ENCODE data around the gene LCLAT1.

LCLAT1 gene

DNA sequence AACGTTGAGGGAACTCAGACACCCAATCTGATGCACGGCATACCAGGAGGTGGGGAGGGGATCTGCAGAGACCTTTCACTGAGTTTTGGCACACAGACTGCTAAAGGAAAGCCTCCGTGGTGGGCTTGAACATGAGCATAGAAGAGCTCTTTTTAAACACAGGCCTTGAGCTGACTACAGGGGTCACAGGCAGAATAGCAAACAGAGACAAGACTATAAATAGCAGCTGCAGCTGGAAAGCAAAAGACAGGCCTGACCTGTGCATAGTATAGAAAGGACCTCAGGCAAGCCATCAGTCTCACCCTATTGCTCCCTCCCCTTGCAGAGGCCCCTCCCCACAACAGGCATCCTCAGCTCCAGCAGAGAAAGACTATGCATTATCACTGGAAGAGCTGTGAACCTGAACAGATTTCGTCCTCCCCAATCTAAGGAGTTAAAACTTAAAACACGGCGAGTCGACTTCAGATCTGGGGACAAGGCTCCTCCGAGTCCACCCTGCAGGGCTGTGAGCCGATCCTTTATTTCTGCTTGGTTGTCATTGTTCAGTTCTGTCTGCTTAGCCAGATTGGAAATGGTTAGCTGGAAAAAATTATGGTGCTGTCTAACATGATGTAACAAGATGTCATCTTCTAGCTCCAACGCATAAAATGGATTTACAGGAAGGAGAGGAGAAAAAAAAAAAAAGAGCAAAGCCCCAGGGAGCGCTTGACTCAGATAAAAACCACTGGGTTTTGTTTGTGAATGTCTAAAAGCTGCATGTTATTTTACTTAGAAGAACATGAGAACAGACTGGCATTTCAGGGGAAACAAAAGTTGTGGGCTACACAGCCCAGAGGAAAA lies 25.2 kb upstream of the LCLAT1 start:
- in situ Hi-C loops (cut with MboI; ENCODE audit: low pct_unique_long_range_greater_than_20kb, low sequenced_read_pairs): no loop called here
- no peak for DNase-seq

DNA sequence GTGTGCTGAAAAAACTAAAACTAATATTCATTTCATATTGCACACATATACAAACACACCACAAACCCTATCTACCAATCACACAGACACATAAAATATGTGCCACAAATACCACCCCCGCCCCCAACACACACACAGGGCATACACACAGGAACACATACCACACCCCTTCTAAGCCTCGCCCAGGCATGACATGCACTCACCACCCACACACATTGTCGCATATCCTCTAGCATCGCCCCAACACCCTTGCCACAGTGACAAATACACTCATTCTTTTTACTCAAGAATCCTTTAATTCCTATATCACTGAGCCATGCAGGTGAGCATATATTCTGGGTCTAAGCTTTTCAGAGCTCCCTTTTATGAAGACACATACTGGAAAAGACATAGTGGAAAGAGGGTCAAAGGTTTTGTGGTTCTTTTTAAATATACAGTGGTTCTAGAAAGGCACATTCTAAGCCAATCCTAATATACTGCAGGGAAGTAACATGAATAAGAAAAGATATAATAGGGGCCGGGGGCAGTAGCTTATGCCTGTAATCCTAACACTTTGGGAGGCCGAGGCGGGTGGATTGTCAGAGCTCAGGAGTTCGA lies 24.5 kb upstream of the LCLAT1 start:
- in situ Hi-C loops (cut with MboI; ENCODE audit: low pct_unique_long_range_greater_than_20kb, low sequenced_read_pairs): no loop called here
- no peak for DNase-seq

DNA sequence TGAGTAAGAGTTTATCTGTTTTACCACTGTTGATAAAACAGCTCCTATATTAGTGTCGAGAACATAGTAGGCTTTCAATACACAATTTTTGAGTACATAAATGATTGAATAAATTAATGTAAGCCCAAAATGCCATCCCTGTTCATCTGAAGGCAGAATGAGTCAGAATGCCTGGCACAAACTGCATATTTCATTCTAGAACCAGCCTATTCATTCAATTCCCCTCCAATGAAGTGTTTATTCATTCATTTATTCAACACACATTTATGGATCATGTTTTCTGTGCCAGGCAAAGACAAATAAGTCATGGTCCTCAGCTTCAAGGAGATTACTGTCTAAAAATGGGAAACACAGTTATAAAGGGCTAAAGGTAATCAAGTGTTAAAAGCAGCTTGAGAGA lies 22.8 kb upstream of the LCLAT1 start:
- DNase-seq: no peak
- in situ Hi-C loops (cut with MboI; ENCODE audit: low pct_unique_long_range_greater_than_20kb, low sequenced_read_pairs): no loop called here

DNA sequence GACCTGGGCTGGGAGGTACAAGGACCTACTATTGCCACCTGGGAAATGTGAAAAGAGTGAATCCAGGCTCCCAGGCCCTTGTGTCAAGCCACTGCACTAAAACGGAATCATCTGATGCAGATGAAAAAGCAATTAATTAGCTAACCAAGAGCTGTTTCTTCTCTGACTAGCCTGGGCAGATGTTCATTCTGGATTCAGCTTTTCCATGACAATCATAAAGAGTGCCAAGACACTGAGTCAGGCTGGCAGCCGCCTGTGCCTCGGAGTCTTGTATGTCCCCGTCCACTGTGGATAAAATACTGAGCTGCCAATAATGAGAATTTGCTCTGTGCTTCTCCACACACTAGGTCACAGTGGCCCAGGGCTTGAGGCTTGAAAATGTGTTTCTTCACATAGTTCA lies 21.7 kb upstream of the LCLAT1 start:
- no peak for DNase-seq
- in situ Hi-C loops (cut with MboI; ENCODE audit: low pct_unique_long_range_greater_than_20kb, low sequenced_read_pairs): no loop called here

DNA sequence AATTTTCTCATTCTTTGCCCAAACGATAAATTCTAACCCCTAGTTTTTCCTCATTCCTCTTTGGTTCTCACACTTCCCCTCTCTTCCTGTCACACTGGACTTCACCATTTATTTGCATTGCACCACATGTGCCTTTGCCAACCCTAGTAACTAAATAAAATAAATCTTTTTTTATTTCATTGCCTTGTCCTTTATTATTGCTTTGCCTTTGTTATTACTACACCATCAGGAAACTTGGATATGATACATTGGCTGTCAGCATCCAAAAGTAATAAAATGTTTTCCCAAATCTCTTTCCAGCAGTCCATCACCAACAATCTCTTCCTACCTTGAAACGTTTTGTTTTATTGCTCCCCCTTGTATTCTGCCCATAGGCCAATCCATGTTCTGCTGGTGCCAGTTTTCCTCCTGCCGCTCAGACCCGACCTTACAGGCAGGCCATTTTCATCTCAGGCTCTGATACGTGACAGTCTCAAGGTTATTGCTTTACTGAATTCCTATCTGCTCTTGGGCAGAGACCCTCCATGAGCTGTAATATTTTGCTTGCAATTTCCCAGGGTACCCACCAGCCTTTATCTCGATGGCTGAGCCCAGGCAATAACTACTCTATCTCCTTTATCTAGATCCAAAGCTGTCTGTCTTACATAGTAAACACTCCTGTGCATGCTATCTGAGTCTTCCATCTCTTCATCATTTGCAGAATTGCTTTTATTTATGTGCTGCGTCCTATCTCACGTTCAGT lies 19.3 kb upstream of the LCLAT1 start:
- no peak for DNase-seq
- in situ Hi-C loops (cut with MboI; ENCODE audit: low pct_unique_long_range_greater_than_20kb, low sequenced_read_pairs): no loop called here

DNA sequence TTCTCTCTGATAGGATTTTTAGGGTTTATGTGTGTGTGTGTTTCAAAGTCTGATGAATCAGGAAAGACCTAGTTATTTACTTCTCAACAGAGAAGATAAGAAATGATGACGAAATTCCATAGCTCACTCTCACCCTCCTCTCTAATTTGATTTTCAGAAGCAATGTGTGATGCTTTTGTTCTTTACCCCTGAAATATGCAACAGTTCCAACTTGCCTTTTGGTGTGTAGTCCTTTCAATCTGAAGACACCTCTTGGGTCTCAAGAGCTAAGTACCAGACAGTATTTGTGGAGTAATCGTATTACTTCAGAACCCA lies 18.7 kb upstream of the LCLAT1 start:
- DNase-seq: no peak
- in situ Hi-C loops (cut with MboI; ENCODE audit: low pct_unique_long_range_greater_than_20kb, low sequenced_read_pairs): no loop called here

DNA sequence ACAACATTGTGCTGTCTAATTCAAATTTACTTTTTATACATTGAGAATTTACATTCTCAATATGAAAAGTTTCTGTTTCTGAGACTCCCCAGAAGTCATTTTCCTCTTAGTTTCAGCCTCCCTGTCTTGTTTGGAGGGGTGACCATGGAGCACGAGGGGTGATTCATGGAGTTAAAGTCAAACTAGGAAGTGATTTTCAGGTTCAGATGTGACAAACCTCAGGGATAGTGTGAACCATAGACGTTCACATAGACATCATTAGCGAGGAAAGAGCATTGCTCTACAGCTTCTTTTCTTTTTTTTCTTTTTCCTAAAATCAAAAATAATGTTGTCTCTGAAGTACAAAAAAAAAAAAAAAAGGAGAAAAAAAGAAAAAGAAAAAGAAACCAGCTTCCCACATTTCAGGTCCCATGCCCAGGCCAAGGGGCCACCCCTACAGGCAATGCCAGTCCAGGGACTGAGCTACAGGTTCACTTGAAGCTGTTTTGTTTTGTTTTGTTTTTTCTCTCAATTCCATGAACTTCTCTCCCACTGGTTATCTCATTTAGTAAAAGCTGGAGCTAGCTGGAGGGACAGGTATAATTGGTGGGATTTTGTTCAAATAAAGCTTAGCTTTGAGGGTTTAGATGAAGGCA lies 18.1 kb upstream of the LCLAT1 start:
- in situ Hi-C loops (cut with MboI; ENCODE audit: low pct_unique_long_range_greater_than_20kb, low sequenced_read_pairs): no loop called here

DNA sequence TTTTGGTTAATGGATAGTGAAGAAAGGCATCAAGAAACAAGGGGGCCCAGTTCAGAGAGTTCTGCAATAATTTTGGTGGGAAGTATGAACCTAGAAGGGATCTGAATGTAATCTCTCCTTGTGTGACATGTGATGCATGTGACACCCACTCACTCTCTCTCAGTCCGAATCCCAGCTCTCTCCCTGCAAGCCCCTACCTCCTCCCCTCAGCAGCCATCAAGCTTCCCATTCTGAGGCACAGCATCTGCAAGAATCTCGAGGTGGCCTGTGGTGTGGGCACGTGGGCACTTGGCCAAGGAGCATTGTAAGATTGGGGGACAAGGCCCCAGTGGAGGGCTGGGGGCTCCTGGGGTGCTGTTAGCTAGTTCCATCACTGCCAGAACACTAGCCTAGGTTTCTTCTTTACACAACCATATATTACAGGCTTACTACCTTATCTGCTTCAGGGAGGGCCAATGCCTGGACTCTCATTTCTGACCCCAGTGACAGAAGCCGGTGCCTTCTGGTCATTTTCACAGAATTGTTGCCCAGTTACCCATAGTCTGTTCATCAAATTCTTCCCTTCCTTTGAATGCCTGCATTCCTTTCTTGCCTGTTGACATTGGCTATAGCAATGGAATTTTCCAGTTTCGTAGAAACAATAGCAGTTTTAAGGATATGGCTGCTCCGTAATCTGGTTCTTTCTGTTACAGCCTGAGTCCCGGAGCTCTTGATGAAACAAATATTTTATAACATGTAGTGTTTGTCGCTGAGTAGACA lies 13.3 kb upstream of the LCLAT1 start:
- in situ Hi-C loops (cut with MboI; ENCODE audit: low pct_unique_long_range_greater_than_20kb, low sequenced_read_pairs): no loop called here

More for the DNA sequence above, 18.1 kb upstream of the LCLAT1 start:
- no peak for DNase-seq

DNA sequence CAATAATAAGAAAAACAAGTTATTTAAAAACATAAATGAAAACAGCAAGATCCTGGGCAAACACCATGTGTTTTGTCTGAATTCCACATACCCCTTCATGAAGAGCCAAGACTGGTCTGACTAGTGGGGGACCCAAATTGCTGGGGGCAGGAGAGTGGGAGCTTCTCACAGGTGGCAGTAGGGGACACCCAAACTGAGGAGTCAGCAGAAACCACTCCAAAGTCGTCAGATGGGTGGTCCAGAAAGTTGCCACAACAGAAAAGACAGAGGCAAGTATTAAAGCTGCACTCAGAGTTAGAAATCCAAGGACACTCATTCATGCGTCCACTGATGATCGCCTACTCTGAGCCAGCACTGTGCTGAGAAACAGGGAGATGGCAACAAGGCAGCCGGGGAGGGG lies 12.3 kb upstream of the LCLAT1 start:
- in situ Hi-C loops (cut with MboI; ENCODE audit: low pct_unique_long_range_greater_than_20kb, low sequenced_read_pairs): no loop called here
- no peak for DNase-seq

More for the DNA sequence above, 13.3 kb upstream of the LCLAT1 start:
- DNase-seq: no peak

DNA sequence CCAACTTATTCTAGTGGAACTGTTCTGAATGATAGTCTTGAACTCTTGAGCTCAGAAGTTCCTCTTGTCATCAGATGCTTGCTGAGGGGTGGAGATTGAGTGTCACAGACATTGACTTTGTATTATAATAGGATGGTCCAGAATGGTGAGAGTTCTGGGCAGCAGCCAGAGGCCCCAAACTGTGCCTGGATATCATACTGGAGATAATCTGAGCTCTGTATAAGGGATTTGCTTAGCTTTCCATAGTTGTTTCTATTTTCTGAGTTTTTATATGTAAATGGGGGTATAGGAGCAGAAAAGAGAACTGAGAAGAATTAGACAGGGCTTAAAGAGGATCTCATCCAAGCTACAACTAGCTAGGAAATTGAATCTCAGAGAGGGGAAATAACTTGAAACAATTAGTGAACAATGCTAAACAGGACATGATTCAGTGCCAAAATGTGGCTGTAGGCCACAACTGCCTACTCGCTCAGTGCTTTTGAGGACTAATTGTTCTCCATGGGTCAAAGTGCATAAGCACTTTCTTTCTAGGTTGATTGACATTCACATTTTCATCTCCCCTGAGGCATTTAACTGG lies 10.1 kb upstream of the LCLAT1 start:
- DNase-seq: no peak
- in situ Hi-C loops (cut with MboI; ENCODE audit: low pct_unique_long_range_greater_than_20kb, low sequenced_read_pairs): no loop called here

DNA sequence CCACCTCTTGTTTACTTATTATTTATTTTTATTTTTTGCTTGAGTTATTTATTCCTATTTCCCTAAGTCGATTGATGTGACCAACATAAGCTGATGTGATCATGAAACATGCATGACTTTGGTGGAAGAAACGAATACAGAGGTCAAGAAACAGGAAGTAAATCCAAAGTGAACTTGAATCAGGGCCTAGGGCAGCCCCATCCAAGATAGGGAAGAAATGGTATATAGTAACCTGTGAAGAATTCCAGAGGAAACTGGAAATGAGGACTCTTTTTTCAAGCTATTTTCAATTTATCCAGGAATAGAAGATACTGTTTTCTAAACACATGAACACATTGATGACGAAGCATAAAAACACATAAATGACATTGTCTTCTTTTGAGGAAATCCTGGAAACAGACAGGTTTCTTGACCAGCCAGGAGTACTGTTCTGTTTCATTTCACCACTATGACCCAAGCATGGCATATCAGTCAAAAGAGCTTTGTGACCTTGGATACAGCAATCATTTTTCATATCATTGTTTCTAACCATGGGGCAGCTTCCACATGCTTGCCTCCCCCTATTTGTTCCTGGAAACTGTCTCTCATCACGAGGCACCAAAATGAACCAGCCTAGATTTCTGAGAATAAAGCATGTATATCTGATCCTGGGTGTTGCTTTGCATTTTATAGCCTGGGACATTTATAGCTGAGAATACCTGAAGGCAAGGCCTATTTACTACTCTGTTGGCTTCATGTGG lies 9.1 kb upstream of the LCLAT1 start:
- in situ Hi-C loops (cut with MboI; ENCODE audit: low pct_unique_long_range_greater_than_20kb, low sequenced_read_pairs): no loop called here
- no peak for DNase-seq

DNA sequence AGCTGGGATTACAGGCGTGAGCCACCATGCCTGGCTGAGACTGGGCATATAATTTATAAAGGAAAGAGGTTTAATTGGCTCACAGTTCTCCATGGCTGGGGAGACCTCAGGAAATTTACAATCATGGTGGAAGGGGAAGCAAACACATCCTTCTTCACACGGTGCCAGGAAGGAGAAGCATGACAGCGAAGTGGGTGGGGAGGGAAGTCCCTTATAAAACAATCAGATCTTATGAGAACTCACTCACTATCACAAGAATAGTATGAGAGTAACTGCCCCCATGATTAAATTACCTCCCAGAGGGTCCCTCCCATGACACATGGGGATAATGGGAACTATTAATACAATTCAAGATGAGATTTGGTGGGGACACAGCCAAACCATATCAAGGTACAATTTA lies 7.8 kb upstream of the LCLAT1 start:
- in situ Hi-C loops (cut with MboI; ENCODE audit: low pct_unique_long_range_greater_than_20kb, low sequenced_read_pairs): no loop called here

DNA sequence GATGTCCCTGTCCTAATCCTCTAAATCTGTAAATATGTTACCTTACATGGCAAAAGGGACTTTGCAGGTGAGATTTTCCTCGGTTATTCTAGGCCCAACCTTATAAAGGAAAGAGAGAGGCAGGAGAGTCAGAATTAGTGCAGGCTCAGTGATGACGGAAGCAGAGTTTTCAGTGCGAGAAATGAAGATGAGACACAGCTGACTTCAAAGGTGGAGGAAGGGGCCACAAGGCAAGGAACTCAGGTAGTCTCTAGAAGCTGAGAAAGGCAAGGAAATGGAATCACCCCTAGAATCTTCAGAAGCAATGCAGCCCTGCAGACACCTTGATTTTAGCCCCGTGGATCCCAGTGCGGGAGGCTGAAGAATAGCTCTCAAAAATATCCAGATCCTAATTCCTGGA lies 7.2 kb upstream of the LCLAT1 start:
- DNase-seq: no peak
- in situ Hi-C loops (cut with MboI; ENCODE audit: low pct_unique_long_range_greater_than_20kb, low sequenced_read_pairs): no loop called here

More for the DNA sequence above, 7.8 kb upstream of the LCLAT1 start:
- DNase-seq: no peak

DNA sequence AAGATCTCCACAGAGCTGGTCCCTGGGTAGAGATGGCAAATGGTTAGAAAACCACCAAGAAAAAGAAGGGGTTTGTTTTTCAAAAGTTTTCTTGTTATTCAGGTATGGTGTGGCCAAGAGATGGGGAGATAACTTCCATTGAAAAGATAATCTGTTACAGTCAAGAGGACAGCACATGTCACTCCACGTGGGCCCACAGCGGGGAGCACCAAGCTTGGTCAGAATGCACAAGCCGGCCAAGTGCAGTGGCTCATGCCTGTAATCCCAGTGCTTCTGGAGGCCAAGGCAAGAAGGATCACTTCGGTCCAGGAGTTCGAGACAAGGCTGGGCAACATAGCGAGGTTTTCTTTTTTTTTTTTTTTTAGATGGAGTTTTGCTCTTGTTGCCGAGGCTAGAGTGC lies 6.0 kb upstream of the LCLAT1 start:
- in situ Hi-C loops (cut with MboI; ENCODE audit: low pct_unique_long_range_greater_than_20kb, low sequenced_read_pairs): no loop called here
- no peak for DNase-seq

DNA sequence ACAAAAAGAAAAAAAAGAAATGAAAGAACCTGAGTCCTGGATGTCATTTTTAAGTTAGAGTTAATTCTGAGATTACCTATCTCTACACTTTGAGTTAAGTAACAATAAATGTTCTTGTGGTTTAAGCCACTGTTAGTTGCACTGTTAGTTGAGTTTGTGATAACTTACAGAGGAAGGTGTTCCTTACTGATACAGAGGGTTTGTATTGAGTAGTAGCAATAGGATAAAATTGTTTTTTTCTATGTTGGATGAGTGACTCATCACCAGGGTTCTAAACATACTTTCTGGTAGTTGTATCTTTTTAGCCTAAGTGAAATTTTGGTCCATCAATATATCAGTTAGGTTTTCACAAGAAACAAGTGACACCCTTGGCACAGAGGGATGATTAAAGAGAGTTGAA lies 4.0 kb upstream of the LCLAT1 start:
- in situ Hi-C loops (cut with MboI; ENCODE audit: low pct_unique_long_range_greater_than_20kb, low sequenced_read_pairs): no loop called here
- no peak for DNase-seq

DNA sequence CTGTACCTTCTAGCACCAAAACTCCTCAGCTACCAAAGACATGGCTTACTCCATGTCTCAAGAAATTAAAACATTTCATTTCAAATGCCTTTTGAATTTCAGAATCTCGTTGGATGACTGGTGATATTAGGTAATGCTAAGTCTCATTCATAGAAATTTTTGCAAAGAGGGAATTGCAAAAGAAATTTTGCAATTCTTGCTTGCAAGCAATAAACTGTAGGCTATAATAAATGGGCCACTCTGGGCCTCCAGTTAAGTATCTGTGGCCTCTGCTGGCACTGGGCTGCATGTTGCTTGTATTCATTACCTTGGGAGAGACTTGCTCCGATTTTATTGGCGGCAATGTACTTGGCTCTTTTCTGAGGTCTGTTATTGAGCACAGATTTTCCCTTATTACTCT lies 2.8 kb upstream of the LCLAT1 start:
- in situ Hi-C loops (cut with MboI; ENCODE audit: low pct_unique_long_range_greater_than_20kb, low sequenced_read_pairs): no loop called here
- DNase-seq: no peak

DNA sequence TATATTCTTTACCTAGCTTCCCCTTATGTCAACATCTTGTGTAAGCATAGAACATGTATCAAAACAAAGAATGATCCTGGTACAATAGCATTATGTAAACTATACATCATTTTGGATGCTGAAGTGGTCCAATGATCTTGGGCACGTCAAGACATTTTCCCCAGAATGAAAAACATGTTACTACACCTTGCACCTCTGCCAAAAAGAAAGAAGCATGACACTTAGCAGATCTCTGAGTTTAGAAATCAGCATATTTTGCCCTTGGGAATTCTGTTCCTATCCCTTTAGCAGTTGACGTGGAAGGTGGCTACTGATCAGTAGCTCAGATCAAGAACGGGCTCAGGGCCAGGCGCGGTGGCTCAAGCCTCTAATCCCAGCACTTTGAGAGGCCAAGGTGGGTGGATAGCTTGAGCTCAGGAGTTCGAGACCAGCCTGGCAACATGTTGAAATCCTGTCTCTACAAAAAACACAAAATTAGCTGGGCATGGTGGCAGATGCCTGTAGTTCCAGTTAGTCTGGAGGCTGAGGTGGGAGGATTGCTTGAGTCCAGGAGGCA lies 1.7 kb upstream of the LCLAT1 start:
- no peak for DNase-seq
- in situ Hi-C loops (cut with MboI; ENCODE audit: low pct_unique_long_range_greater_than_20kb, low sequenced_read_pairs): no loop called here

DNA sequence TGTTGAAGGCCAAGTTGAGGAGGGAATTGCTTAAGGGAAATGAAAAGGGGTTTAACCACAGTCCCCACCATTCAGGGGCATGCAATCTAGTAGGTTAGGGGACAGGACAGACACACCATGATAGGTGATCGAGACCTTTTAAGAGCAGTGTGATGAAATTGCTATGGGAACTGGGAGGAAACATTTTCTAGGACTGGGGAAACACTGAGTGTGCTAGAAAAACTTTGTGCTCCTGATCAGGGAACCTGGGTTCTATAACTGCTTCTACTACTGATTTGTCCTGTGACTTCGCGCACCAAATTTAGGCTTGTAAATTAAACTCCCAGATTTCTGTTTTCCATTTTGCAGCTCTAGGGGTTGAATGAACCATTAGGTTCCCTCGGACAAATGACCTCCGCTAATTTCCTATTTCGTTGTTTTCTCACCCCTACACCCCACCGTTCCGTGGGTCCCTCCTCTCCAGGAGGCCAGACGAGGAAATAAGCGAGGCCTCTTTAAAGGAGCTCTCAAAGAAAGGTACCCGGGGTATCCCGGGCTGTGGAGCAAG lies 371 bp upstream of the LCLAT1 start:
- in situ Hi-C loops (cut with MboI; ENCODE audit: low pct_unique_long_range_greater_than_20kb, low sequenced_read_pairs): no loop called here
- no peak for DNase-seq
